HEK293 (cell line): Measurements from ENCODE around the gene MFSD2B.

Experiments
- CTCF ChIP-seq: fragments of 450-650 bp; formaldehyde crosslinking; IDR thresholded peaks from 2 replicates; pipeline ENCODE4 v1.5.1; 2016; ENCODE audit warnings: missing biosample characterization, missing genetic modification characterization
- GFI1B ChIP-seq: fragments of 450-650 bp; formaldehyde crosslinking; IDR thresholded peaks from 2 replicates; pipeline ENCODE4 v1.5.1; 2016; ENCODE audit warnings: missing biosample characterization, missing genetic modification characterization
- HIC1 ChIP-seq: fragments of 450-650 bp; formaldehyde crosslinking; IDR thresholded peaks from 2 replicates; pipeline ENCODE4 v1.5.1; 2016; ENCODE audit warnings: missing biosample characterization, missing genetic modification characterization
- KLF8 ChIP-seq: fragments of 450-650 bp; formaldehyde crosslinking; IDR thresholded peaks from 2 replicates; pipeline ENCODE4 v1.5.1; 2016; ENCODE audit warnings: missing biosample characterization, missing genetic modification characterization
- PBX3 ChIP-seq: sonication (generic); formaldehyde crosslinking; IDR thresholded peaks from 2 replicates; pipeline ENCODE4 v1.8.1; 2022; ENCODE audit warnings: mild to moderate bottlenecking, moderate library complexity, missing genetic modification reagents
- PRDM1 ChIP-seq: fragments of 450-650 bp; formaldehyde crosslinking; IDR thresholded peaks from 2 replicates; pipeline ENCODE4; 2016; ENCODE audit warnings: missing biosample characterization, missing genetic modification characterization
- PRDM10 ChIP-seq: fragments of 450-650 bp; formaldehyde crosslinking; IDR thresholded peaks from 2 replicates; pipeline ENCODE4 v1.5.1; 2016; ENCODE audit warnings: missing biosample characterization, missing genetic modification characterization
- SCRT2 ChIP-seq: fragments of 450-650 bp; formaldehyde crosslinking; IDR thresholded peaks from 2 replicates; pipeline ENCODE4 v1.5.1; 2016; ENCODE audit warnings: missing biosample characterization, missing genetic modification characterization
- SP7 ChIP-seq: fragments of 450-650 bp; formaldehyde crosslinking; IDR thresholded peaks from 2 replicates; pipeline ENCODE4 v1.5.1; 2016; ENCODE audit warnings: missing biosample characterization, missing genetic modification characterization
- ZBTB20 ChIP-seq: fragments of 450-650 bp; formaldehyde crosslinking; IDR thresholded peaks from 2 replicates; pipeline ENCODE4 v1.5.1; 2016; ENCODE audit warnings: missing biosample characterization, missing genetic modification characterization
- ZBTB26 ChIP-seq: fragments of 450-650 bp; formaldehyde crosslinking; optimal IDR thresholded peaks from 2 replicates; pipeline ENCODE3; 2016; ENCODE audit warnings: missing biosample characterization, mild to moderate bottlenecking, missing genetic modification characterization
- ZBTB48 ChIP-seq: fragments of 450-650 bp; formaldehyde crosslinking; IDR thresholded peaks from 2 replicates; pipeline ENCODE4 v1.5.1; 2016; ENCODE audit warnings: missing biosample characterization, missing genetic modification characterization
- ZFHX2 ChIP-seq: fragments of 450-650 bp; formaldehyde crosslinking; conservative IDR thresholded peaks from 2 replicates; pipeline ENCODE4 v1.5.1; 2016; ENCODE audit warnings: missing biosample characterization, missing genetic modification characterization
- ZNF175 ChIP-seq: fragments of 450-650 bp; formaldehyde crosslinking; IDR thresholded peaks from 2 replicates; pipeline ENCODE4 v1.5.1; 2016; ENCODE audit warnings: missing biosample characterization, missing genetic modification characterization
- ZNF280C ChIP-seq: fragments of 450-650 bp; formaldehyde crosslinking; IDR thresholded peaks from 2 replicates; pipeline ENCODE4 v1.5.1; 2016; ENCODE audit warnings: missing biosample characterization, missing genetic modification characterization
- ZNF311 ChIP-seq: fragments of 450-650 bp; formaldehyde crosslinking; IDR thresholded peaks from 2 replicates; pipeline ENCODE4 v1.5.1; 2017; ENCODE audit warnings: missing biosample characterization, missing genetic modification characterization, borderline replicate concordance
- ZNF341 ChIP-seq: fragments of 450-650 bp; formaldehyde crosslinking; IDR thresholded peaks from 2 replicates; pipeline ENCODE4; 2016; ENCODE audit warnings: low read depth, missing biosample characterization, missing genetic modification characterization
- ZNF423 ChIP-seq: fragments of 450-650 bp; formaldehyde crosslinking; IDR thresholded peaks from 2 replicates; pipeline ENCODE4 v1.5.1; 2016; ENCODE audit warnings: missing biosample characterization, missing genetic modification characterization
- ZNF426 ChIP-seq: fragments of 450-650 bp; formaldehyde crosslinking; IDR thresholded peaks from 2 replicates; pipeline ENCODE4 v1.5.1; 2017; ENCODE audit warnings: missing biosample characterization, missing genetic modification characterization, mild to moderate bottlenecking, inconsistent platforms, moderate library complexity
- ZNF514 ChIP-seq: fragments of 450-650 bp; formaldehyde crosslinking; IDR thresholded peaks from 2 replicates; pipeline ENCODE4 v1.5.1; 2016; ENCODE audit warnings: missing biosample characterization, missing genetic modification characterization
- ZNF660 ChIP-seq: fragments of 450-650 bp; IDR thresholded peaks from 2 replicates; pipeline ENCODE4 v1.5.1; 2018; ENCODE audit warnings: missing biosample characterization, mild to moderate bottlenecking, missing genetic modification characterization
- ZNF692 ChIP-seq: fragments of 450-650 bp; formaldehyde crosslinking; IDR thresholded peaks from 2 replicates; pipeline ENCODE4 v1.5.1; 2016; ENCODE audit warnings: missing biosample characterization, missing genetic modification characterization
- ZNF76 ChIP-seq: fragments of 450-650 bp; formaldehyde crosslinking; IDR thresholded peaks from 2 replicates; pipeline ENCODE4; 2016; ENCODE audit warnings: low read depth, missing biosample characterization, missing genetic modification characterization, borderline replicate concordance
- ZNF768 ChIP-seq: fragments of 450-650 bp; formaldehyde crosslinking; IDR thresholded peaks from 2 replicates; pipeline ENCODE4 v1.5.1; 2018; ENCODE audit warnings: missing biosample characterization, mild to moderate bottlenecking, missing genetic modification characterization
- ZNF830 ChIP-seq: fragments of 450-650 bp; IDR thresholded peaks from 2 replicates; pipeline ENCODE4 v1.5.0; 2018; ENCODE audit warnings: missing biosample characterization, missing genetic modification characterization, low read depth, mild to moderate bottlenecking, moderate library complexity

The MFSD2B gene

GRCh38 chr2:24050041-24050979 is 40.4 kb downstream of the MFSD2B start (continued):
- TF ChIP-seq ZBTB26 (tag by site-specific recombination) (peak; percentile 73), ZNF768 (no peak), ZNF830 (no peak), SP7 (tag by site-specific recombination) (no peak), ZNF280C (tag by site-specific recombination) (no peak), ZNF423 (tag by site-specific recombination) (0 out of 2 replicates have a peak, but pooled peaks have one; percentile 28), CTCF (no peak), ZNF514 (no peak), KLF8 (tag by site-specific recombination) (no peak), SCRT2 (tag by site-specific recombination) (no peak), PBX3 (CRISPR knock-in tag) (no peak), PRDM1 (tag by site-specific recombination) (peak; percentile 69), ZNF660 (tag by site-specific recombination) (no peak), HIC1 (no peak), ZNF76 (tag by site-specific recombination) (no peak), ZNF426 (tag by site-specific recombination) (no peak), ZNF692 (no peak), ZNF341 (no peak), ZFHX2 (tag by site-specific recombination) (peak; percentile 48; the same call in 1 of the 2 replicates), ZBTB20 (tag by site-specific recombination) (peak; percentile 13; the same call in 1 of the 2 replicates), GFI1B (tag by site-specific recombination) (no peak), ZNF311 (tag by site-specific recombination) (no peak), ZNF175 (tag by site-specific recombination) (no peak), ZBTB48 (tag by site-specific recombination) (peak; percentile 52; the same call in 1 of the 2 replicates), PRDM10 (tag by site-specific recombination) (peak; percentile 76)
